Mesothelial cell of epicardium (in vitro differentiated cells): ENCODE results near the gene C11orf98. TPM values are rescaled to one million over a fixed set of nuclear protein-coding genes. Genes with fewer than 3 reads are reported as not detected.

Experiments
- DNase-seq, 2 experiments: peaks; one replicate each; pipeline ENCODE4 v3.0.0; 2021; ENCODE audit warnings: low spot score in 2 of 2; ENCODE audit not compliant: unreplicated experiment in 2 of 2
- H3K27ac Mint-ChIP-seq: 2 replicates; pipeline ENCODE4 v1.8.0; 2021; ENCODE audit warnings: mixed read lengths
- H3K27me3 Mint-ChIP-seq: 2 replicates; pipeline ENCODE4 v1.8.0; 2021; ENCODE audit warnings: low read depth, mixed read lengths
- H3K36me3 Mint-ChIP-seq: 2 replicates; pipeline ENCODE4 v1.8.0; 2021; ENCODE audit warnings: mixed read lengths
- H3K4me1 Mint-ChIP-seq: 2 replicates; pipeline ENCODE4 v1.8.0; 2021; ENCODE audit warnings: mixed read lengths
- H3K4me3 Mint-ChIP-seq: 2 replicates; pipeline ENCODE4 v1.8.0; 2021; ENCODE audit warnings: mild to moderate bottlenecking, moderate library complexity, mixed read lengths
- H3K9me3 Mint-ChIP-seq: 2 replicates; pipeline ENCODE4 v1.8.0; 2021; ENCODE audit warnings: mixed read lengths
- total RNA-seq: library from RNA; stranded (reverse); gene quantifications from 3 replicates; pipeline ENCODE4 v1.2.1, GENCODE V29; 2021
- TF ChIP-seq, protein P1 (sequence below): fragments of 200-600 bp; sonication (generic); IDR thresholded peaks from one replicate; pipeline ENCODE4 v1.5.0; 2021; ENCODE audit warnings: antibody characterized with exemption; ENCODE audit not compliant: unreplicated experiment

The C11orf98 gene
- total RNA-seq, 1 donor from 2014 or later, result 47.0 TPM

DNA sequence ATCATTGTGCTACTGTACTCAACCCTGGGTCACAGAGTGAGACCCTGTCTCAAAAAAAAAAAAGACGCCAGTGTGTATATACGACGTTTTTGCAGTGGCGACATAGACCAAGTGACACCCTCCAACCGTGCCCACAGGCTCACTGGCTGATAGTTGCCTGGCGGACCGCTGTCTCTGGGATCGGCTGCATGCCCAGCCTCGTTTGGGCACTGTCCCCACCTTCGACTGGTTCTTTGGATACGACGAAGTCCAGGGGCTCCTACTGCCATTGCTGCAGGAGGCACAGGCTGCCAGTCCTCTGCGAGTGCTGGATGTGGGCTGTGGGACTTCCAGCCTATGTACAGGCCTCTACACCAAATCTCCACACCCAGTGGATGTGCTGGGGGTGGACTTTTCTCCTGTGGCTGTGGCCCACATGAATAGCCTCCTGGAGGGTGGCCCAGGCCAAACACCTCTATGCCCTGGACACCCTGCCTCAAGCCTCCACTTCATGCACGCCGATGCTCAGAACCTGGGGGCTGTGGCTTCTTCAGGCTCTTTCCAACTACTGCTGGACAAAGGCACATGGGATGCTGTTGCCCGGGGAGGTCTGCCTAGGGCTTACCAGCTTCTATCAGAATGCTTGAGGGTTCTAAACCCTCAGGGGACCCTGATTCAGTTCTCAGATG, 1.4 kb upstream of the C11orf98 start:
- H3K36me3 Mint-ChIP-seq, result peaks cover 5% of the 10 kb centered on the region
- H3K4me1 Mint-ChIP-seq, result peaks cover 27% of the 10 kb centered on the region
- DNase-seq, result no peak
- peak overlapping the region; percentile 96 for H3K4me3 Mint-ChIP-seq
- no peaks in the 10 kb centered on the region for H3K27me3 Mint-ChIP-seq
- TF ChIP-seq, protein P1, sequence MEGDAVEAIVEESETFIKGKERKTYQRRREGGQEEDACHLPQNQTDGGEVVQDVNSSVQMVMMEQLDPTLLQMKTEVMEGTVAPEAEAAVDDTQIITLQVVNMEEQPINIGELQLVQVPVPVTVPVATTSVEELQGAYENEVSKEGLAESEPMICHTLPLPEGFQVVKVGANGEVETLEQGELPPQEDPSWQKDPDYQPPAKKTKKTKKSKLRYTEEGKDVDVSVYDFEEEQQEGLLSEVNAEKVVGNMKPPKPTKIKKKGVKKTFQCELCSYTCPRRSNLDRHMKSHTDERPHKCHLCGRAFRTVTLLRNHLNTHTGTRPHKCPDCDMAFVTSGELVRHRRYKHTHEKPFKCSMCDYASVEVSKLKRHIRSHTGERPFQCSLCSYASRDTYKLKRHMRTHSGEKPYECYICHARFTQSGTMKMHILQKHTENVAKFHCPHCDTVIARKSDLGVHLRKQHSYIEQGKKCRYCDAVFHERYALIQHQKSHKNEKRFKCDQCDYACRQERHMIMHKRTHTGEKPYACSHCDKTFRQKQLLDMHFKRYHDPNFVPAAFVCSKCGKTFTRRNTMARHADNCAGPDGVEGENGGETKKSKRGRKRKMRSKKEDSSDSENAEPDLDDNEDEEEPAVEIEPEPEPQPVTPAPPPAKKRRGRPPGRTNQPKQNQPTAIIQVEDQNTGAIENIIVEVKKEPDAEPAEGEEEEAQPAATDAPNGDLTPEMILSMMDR, result no peak
- H3K27ac Mint-ChIP-seq, result peak overlapping the region; percentile 97
- H3K9me3 Mint-ChIP-seq, result no peaks in the 10 kb centered on the region

DNA sequence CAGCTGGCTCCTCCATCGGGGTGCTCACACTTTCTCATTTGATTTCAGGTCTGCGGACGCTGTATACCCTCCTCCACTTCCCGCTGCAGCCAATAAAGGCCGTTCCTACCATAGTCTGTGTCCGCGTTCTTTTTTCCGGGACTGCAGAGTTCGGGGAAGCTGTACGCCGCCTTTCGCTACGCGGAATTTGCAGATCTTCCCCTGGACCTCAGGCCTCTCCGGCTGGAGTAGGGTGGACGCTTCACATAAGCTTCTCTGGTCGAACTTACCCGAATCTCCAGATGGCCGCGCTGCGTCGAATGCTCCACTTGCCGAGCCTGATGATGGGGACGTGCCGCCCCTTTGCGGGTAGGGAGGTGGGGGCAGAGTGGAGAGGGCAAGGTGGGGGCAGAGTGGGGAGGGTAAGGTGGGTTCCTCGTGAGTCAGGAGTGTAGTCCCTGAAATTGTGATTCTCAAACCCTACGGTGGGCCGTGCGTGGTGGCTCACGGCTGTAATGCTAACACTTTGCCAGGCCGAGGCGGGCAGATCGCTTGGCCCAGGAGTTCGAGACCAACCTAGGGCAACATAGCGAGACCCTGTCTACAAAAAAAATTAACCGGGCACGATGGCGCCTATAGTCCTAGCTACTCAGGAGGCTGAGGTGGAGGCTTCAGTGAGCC, 719 bp upstream of the C11orf98 start:
- H3K4me3 Mint-ChIP-seq, result peak overlapping the region; percentile 96
- H3K4me1 Mint-ChIP-seq, result peaks cover 21% of the 10 kb centered on the region
- DNase-seq, result no peak
- TF ChIP-seq, protein P1, result no peak
- peaks cover 5% of the 10 kb centered on the region for H3K36me3 Mint-ChIP-seq
- H3K27me3 Mint-ChIP-seq, result no peaks in the 10 kb centered on the region
- no peaks in the 10 kb centered on the region for H3K9me3 Mint-ChIP-seq
- peak overlapping the region; percentile 97 for H3K27ac Mint-ChIP-seq

DNA sequence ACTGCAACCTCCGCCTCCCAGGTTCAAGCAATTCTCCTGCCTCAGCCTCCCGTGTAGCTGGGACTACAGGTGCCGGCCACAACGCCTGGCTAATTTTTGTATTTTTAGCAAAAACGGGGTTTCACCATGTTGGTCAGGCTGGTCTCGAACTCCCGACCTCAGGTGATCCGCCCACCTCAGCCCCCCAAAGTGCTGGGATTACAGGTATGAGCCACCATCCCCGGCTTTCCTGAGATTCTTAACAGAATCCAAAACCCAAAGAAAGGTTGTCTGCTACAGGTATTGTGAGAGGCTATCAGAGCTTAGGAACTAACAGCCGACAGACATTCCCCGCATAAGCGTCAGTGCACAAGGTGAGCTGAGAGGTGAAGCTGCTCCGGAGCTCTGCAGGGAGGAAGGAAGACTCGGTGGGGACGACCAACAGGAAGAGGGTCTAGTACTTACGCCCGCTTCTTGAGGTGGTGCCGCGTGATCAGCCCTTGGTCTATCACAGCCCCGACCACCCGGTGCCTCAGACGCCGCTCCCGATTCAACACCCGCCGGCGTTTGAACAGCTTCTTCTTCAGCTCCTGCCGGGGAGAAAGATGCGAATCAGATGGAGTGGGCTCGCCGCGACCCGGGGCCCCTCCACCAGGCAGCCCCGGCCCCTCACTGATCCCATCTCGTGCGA, 470 bp downstream of the C11orf98 start:
- peak overlapping the region; percentile 96 for H3K4me3 Mint-ChIP-seq
- DNase-seq, result no peak
- TF ChIP-seq, protein P1, result no peak
- peaks cover 5% of the 10 kb centered on the region for H3K36me3 Mint-ChIP-seq
- peaks cover 19% of the 10 kb centered on the region for H3K4me1 Mint-ChIP-seq
- no peaks in the 10 kb centered on the region for H3K9me3 Mint-ChIP-seq
- peak overlapping the region; percentile 97 for H3K27ac Mint-ChIP-seq
- H3K27me3 Mint-ChIP-seq, result no peaks in the 10 kb centered on the region

DNA sequence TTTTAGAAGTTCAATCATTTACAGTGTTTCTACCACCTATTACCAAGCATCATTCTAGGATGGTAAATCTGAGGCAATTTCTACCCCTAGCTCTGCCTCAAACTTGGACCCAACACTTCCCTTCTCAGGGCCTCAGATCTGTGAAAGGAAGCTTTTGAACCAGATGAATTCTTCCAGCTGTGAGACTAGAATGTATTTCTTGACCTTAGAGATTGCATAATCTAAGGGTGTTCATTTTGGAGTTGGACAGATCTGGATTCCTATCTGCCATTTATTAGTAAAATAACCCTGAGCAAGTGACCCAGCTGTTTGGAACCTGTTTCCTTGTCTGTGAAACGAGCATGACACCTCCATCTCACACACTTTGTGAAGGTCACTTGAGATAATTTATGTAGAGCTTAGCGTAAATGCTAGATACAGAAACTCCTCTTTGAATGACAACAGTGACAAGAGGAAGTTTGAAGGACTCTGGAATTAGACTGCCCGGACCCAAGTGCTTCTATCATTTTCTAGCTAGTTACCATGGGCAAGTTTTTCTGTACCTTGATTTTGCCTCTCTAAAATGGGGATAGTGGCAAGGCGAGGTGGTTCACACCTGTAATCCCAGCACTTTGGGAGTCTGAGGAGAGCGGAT, 8.1 kb downstream of the C11orf98 start:
- no peak overlapping the region for H3K4me3 Mint-ChIP-seq
- no peaks in the 10 kb centered on the region for H3K9me3 Mint-ChIP-seq
- TF ChIP-seq, protein P1, result no peak
- H3K27me3 Mint-ChIP-seq, result no peaks in the 10 kb centered on the region
- no peak for DNase-seq
- peak overlapping the region; percentile 17 for H3K27ac Mint-ChIP-seq
- peaks cover 10% of the 10 kb centered on the region for H3K4me1 Mint-ChIP-seq
- H3K36me3 Mint-ChIP-seq, result no peaks in the 10 kb centered on the region

DNA sequence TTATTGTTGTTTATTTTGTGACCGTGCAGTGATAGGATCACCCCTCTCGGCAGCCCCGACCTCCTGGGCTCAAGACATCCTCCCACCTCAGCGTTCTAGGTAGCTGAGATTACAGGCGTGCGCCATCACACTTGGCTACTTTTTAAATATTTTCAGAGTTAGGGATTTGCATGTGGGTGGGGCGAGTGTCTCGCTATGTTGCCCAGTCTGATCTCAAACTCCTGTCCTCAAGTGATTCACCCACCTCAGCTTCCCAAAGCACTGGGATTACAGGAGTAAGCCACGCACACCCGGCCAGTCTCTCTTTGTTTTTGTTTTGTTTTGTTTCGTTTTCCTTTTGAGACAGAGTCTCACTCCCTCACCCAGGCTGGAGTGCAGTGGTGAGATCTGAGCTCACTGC, 10.7 kb downstream of the C11orf98 start:
- H3K27me3 Mint-ChIP-seq, result no peaks in the 10 kb centered on the region
- H3K4me3 Mint-ChIP-seq, result peak overlapping the region; percentile 18
- H3K4me1 Mint-ChIP-seq, result peaks cover 12% of the 10 kb centered on the region
- TF ChIP-seq, protein P1, result no peak
- DNase-seq, result no peak
- peaks cover 4% of the 10 kb centered on the region for H3K36me3 Mint-ChIP-seq
- H3K27ac Mint-ChIP-seq, result no peak overlapping the region
- no peaks in the 10 kb centered on the region for H3K9me3 Mint-ChIP-seq
